Small intestine (tissue), 7 donors: Measurements from ENCODE around the gene ATAD3A. TPM values are rescaled to one million over a fixed set of nuclear protein-coding genes. Genes with fewer than 3 reads are reported as not detected.
"Not testable (repeated sequence)": the region's sequence is repeated elsewhere in the genome, so short reads cannot be mapped to it uniquely, and the experiment has no call there.

Experiments
- DNase-seq, 2 donors: peaks; one replicate each; pipeline versions ENCODE4 v3.0.0 to v3.0.0-alpha.2; 2013
- FAIRE-seq: peaks from 2 replicates; lab custom pipeline; 2012; peaks lifted over from hg19 to GRCh38; lab: Jason Lieb, UNC
- H3K27ac ChIP-seq, 3 donors: one replicate each; pipeline ENCODE4 v1.5.1; 2013; ENCODE audit warnings: low read length in 2 of 3, mild to moderate bottlenecking in 2 of 3, control low read depth in 1 of 3, inconsistent platforms in 1 of 3, low read depth in 1 of 3, moderate library complexity in 1 of 3
- H3K27me3 ChIP-seq, 3 donors: one replicate each; pipeline ENCODE4 v1.6.1; 2013; ENCODE audit warnings: low read length in 3 of 3, inconsistent platforms in 1 of 3; ENCODE audit not compliant: control insufficient read depth in 3 of 3, insufficient read depth in 3 of 3
- H3K36me3 ChIP-seq, 3 donors: one replicate each; pipeline ENCODE4 v1.6.1; 2013; ENCODE audit warnings: low read length in 3 of 3, inconsistent platforms in 1 of 3, low read depth in 1 of 3, mild to moderate bottlenecking in 1 of 3, moderate library complexity in 1 of 3; ENCODE audit not compliant: control insufficient read depth in 3 of 3, insufficient read depth in 2 of 3
- H3K4me1 ChIP-seq, 3 donors: one replicate each; pipeline ENCODE4 v1.6.1; 2013; ENCODE audit warnings: low read length in 2 of 3, inconsistent platforms in 1 of 3, low read depth in 1 of 3, mild to moderate bottlenecking in 1 of 3, moderate library complexity in 1 of 3; ENCODE audit not compliant: control insufficient read depth in 3 of 3, insufficient read depth in 2 of 3
- H3K4me3 ChIP-seq, 3 donors: one replicate each; pipeline ENCODE4 v1.5.1; 2013; ENCODE audit warnings: low read length in 3 of 3, control low read depth in 1 of 3, inconsistent platforms in 1 of 3, low read depth in 1 of 3, mild to moderate bottlenecking in 1 of 3, moderate library complexity in 1 of 3
- H3K9me3 ChIP-seq, 2 donors: one replicate each; pipeline ENCODE4 v1.6.1; 2013; ENCODE audit warnings: low read depth in 1 of 2, low read length in 1 of 2; ENCODE audit not compliant: control insufficient read depth in 2 of 2, insufficient read depth in 1 of 2
- WGBS, 3 donors: extraction: QIAGEN DNeasy Blood & Tissue Kit; methylation state at CpG; one replicate each; pipeline ENCODE4 v1.1.7; 2013; 5-methylcytosine and 5-hydroxymethylcytosine counted together
- polyA plus RNA-seq, 4 donors: library from polyadenylated mRNA; stranded (reverse) in 3 of 4; unstranded in 1 of 4; fragments of 200-250 nt in 3 of 4; fragments of 120-200 nt in 1 of 4; gene quantifications; one replicate each; pipeline versions ENCODE4 v1.2.1 to v1.2.3, GENCODE V29; 2013
- donor health status: healthy with polysubstance abuse.
- donor health status: control.
- donor health status: control.
- donor health status: Bipolar disorder and iron deficiency.
- donor health status: healthy.

The ATAD3A gene
- polyA plus RNA-seq, 4 donors = 16.8 to 42.1 (median 25.0) TPM

GRCh38 chr1:1529936-1530335, 18.0 kb downstream of the ATAD3A start:
- Histone ChIP-seq H3K4me1 (no peaks in the 10 kb centered on the region), H3K27ac (no peak overlapping the region), H3K9me3 (peaks cover 0 to 21% of the 10 kb centered on the region in 2 donors), H3K4me3 (no peak overlapping the region), H3K27me3 (no peaks in the 10 kb centered on the region), H3K36me3 (peaks cover 0 to 64% (median 17%) of the 10 kb centered on the region in 3 donors)
- 98 to 100% (median 99%) methylated on average over 8 of the region's 8 CpGs for WGBS, 3 donors
- FAIRE-seq (no peak), DNase-seq (no peak)

GRCh38 chr1:1531947-1532346, 20.0 kb downstream of the ATAD3A start:
- Histone ChIP-seq H3K9me3 (peaks cover 0 to 21% of the 10 kb centered on the region in 2 donors), H3K36me3 (peaks cover 0 to 52% (median 17%) of the 10 kb centered on the region in 3 donors), H3K27me3 (no peaks in the 10 kb centered on the region), H3K27ac (no peak overlapping the region), H3K4me1 (no peaks in the 10 kb centered on the region), H3K4me3 (no peak overlapping the region)
- DNase-seq = no peak
- no peak for FAIRE-seq
- WGBS, 3 donors = 84 to 95% (median 90%) methylated on average over 4 of the region's 4 CpGs

- H3K4me3 ChIP-seq, DNase-seq, H3K4me1 ChIP-seq, FAIRE-seq, H3K27me3 ChIP-seq, H3K27ac ChIP-seq: not testable (repeated sequence)
- Histone ChIP-seq H3K36me3 (peaks cover 0 to 42% (median 7%) of the 10 kb centered on the region in 3 donors), H3K9me3 (peaks cover 0 to 21% of the 10 kb centered on the region in 2 donors)
- 72 to 81% (median 77%) methylated on average over 12 to 20 of the region's 22 CpGs for WGBS, 3 donors
These were observed 21.4 kb downstream of the ATAD3A start for GRCh38 chr1:1533176-1533893.

- WGBS, 3 donors = 85 to 94% (median 85%) methylated on average over 13 to 17 of the region's 18 CpGs
- Histone ChIP-seq H3K9me3 (peaks cover 0 to 21% of the 10 kb centered on the region in 2 donors), H3K36me3 (peaks cover 0 to 39% (median 3%) of the 10 kb centered on the region in 3 donors)
- H3K27me3 ChIP-seq, H3K4me3 ChIP-seq, DNase-seq, H3K4me1 ChIP-seq, FAIRE-seq, H3K27ac ChIP-seq: not testable (repeated sequence)
These were observed 21.9 kb downstream of the ATAD3A start for GRCh38 chr1:1533894-1534291.

GRCh38 chr1:1534401-1535154, 22.6 kb downstream of the ATAD3A start:
- Histone ChIP-seq H3K4me3 (no peak overlapping the region), H3K4me1 (no peaks in the 10 kb centered on the region), H3K36me3 (peaks cover 0 to 33% (median 2%) of the 10 kb centered on the region in 3 donors), H3K9me3 (peaks cover 0 to 17% of the 10 kb centered on the region in 2 donors), H3K27ac (no peak overlapping the region), H3K27me3 (peaks cover 0 to 12% (median 0%) of the 10 kb centered on the region in 3 donors)
- FAIRE-seq (no peak), DNase-seq (no peak)
- WGBS, 3 donors = 82 to 88% (median 86%) methylated on average over 22 to 31 of the region's 31 CpGs

GRCh38 chr1:1535201-1536018, 23.4 kb downstream of the ATAD3A start:
- FAIRE-seq (no peak), DNase-seq (no peak)
- H3K27me3 ChIP-seq = peaks cover 0 to 13% (median 0%) of the 10 kb centered on the region in 3 donors
- no peak overlapping the region for H3K4me3 ChIP-seq
- H3K4me1 ChIP-seq = no peaks in the 10 kb centered on the region
- peaks cover 0 to 25% (median 0%) of the 10 kb centered on the region in 3 donors for H3K36me3 ChIP-seq
- H3K9me3 ChIP-seq = peaks cover 0 to 9% of the 10 kb centered on the region in 2 donors
- 91 to 93% (median 93%) methylated on average over 58 to 66 of the region's 66 CpGs for WGBS, 3 donors
- H3K27ac ChIP-seq = no peak overlapping the region

GRCh38 chr1:1536019-1536937, 24.3 kb downstream of the ATAD3A start:
- no peak for DNase-seq
- H3K36me3 ChIP-seq = peaks cover 0 to 27% (median 0%) of the 10 kb centered on the region in 3 donors
- H3K27me3 ChIP-seq = peaks cover 0 to 13% (median 0%) of the 10 kb centered on the region in 3 donors
- FAIRE-seq = no peak
- H3K4me3 ChIP-seq = no peak overlapping the region
- H3K4me1 ChIP-seq = no peaks in the 10 kb centered on the region
- WGBS, 3 donors = 66 to 85% (median 80%) methylated on average over 33 to 48 of the region's 48 CpGs
- peaks cover 0 to 6% of the 10 kb centered on the region in 2 donors for H3K9me3 ChIP-seq
- H3K27ac ChIP-seq = no peak overlapping the region
